Activated naive CD8-positive, alpha-beta T cell treated with anti-CD3 and anti-CD28 coated beads for 36 hours (primary cell): ENCODE measurements around the gene ADAR. TPM values are rescaled to one million over a fixed set of nuclear protein-coding genes. Genes with fewer than 3 reads are reported as not detected.

Experiments used
- DNase-seq: peaks from one replicate; pipeline ENCODE4 v3.0.0; 2021
- H3K27ac Mint-ChIP-seq: one replicate; pipeline ENCODE4 v1.8.0; 2022; ENCODE audit warnings: mild to moderate bottlenecking, moderate library complexity, mixed read lengths
- H3K27me3 Mint-ChIP-seq: one replicate; pipeline ENCODE4 v1.8.0; 2022; ENCODE audit warnings: mild to moderate bottlenecking, mixed read lengths
- H3K36me3 Mint-ChIP-seq: one replicate; pipeline ENCODE4 v1.8.0; 2021; ENCODE audit warnings: mild to moderate bottlenecking, mixed read lengths
- H3K4me1 Mint-ChIP-seq: one replicate; pipeline ENCODE4 v1.8.0; 2021; ENCODE audit warnings: mixed read lengths
- H3K4me3 Mint-ChIP-seq: one replicate; pipeline ENCODE4 v1.8.0; 2022; ENCODE audit warnings: mild to moderate bottlenecking, moderate library complexity, mixed read lengths
- H3K9me3 Mint-ChIP-seq: one replicate; pipeline ENCODE4 v1.8.0; 2022; ENCODE audit warnings: mixed read lengths
- total RNA-seq, 2 experiments: library from RNA; stranded (reverse); gene quantifications; one replicate each; pipeline ENCODE4 v1.2.3, GENCODE V29; 2021

The ADAR gene
- total RNA-seq, 2 experiments from 2014 or later, result 256 TPM

DNA sequence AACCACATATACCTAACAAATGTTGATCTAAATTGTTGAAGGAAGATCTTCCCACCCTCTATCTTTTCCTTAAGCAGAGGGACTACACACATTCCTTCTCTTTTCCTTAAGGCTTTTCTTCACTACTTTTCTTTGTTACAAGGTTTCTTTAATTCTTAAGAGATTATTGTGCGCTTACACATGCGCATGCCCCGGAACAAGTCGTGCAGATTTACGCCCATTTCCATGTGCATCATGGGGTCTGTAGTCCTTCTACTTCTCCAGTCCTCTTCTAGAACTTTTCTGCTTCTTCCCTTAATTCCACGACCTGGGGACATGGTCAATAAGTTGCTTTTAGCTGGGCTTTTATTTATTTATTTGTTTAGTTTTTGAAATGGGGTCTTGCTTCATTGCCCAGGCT is 42.1 kb downstream of the ADAR start:
- H3K27me3 Mint-ChIP-seq, result peaks cover 35% of the 10 kb centered on the region
- no peak for DNase-seq
- H3K4me1 Mint-ChIP-seq, result peaks cover 3% of the 10 kb centered on the region
- H3K9me3 Mint-ChIP-seq, result no peaks in the 10 kb centered on the region
- H3K27ac Mint-ChIP-seq, result no peak overlapping the region
- no peak overlapping the region for H3K4me3 Mint-ChIP-seq
- H3K36me3 Mint-ChIP-seq, result no peaks in the 10 kb centered on the region

- Mint-ChIP-seq H3K27me3 (no peaks in the 10 kb centered on the region), H3K9me3 (no peaks in the 10 kb centered on the region), H3K4me1 (peaks cover 19% of the 10 kb centered on the region), H3K36me3 (peaks cover 24% of the 10 kb centered on the region), H3K4me3 (peak overlapping the region; percentile 96), H3K27ac (peak overlapping the region; percentile 98)
- peak; percentile 83 for DNase-seq
Observed at GRCh38 chr1:154559466-154560044, 48.4 kb downstream of the ADAR start.

DNA sequence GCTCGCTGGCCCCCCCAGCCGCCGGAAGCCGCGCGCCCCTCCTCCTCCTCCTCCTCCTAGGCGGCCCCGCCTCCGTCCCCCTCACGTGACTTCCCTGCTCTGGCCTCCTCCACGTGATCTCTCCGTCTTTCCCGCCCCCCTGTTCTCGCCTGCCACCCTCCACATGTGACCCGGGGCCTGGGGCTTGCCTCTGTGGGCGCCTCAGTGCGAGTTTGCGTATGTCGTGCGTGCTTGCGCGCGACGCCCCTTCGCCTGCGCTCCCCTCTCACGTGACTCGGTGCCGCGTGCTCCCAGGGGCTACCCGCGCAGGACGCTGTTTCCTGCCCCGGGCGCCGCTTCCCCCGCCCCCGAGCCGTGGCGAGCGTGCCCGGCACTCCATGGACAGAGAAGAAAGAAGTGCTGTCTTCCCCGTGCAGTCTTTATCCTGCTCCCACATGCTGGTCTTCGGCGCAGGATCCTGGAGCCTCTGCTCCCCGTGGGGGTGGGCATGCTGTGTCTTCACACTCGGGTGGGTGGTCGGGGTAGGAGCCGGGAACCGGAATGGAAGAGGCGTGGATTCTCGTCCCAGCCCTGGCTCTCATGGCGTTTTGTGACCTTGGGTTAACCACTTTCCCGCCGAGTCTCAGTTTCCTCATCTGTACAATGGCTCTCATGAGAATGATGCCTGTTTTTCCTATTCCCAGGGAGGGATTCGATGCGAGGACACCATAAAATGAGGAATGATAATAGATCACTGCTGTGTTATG is 49.1 kb downstream of the ADAR start:
- peaks cover 26% of the 10 kb centered on the region for H3K36me3 Mint-ChIP-seq
- H3K27ac Mint-ChIP-seq, result peak overlapping the region; percentile 98
- peaks cover 19% of the 10 kb centered on the region for H3K4me1 Mint-ChIP-seq
- no peaks in the 10 kb centered on the region for H3K27me3 Mint-ChIP-seq
- peak; percentile 100 for DNase-seq
- H3K4me3 Mint-ChIP-seq, result peak overlapping the region; percentile 96
- no peaks in the 10 kb centered on the region for H3K9me3 Mint-ChIP-seq

DNA sequence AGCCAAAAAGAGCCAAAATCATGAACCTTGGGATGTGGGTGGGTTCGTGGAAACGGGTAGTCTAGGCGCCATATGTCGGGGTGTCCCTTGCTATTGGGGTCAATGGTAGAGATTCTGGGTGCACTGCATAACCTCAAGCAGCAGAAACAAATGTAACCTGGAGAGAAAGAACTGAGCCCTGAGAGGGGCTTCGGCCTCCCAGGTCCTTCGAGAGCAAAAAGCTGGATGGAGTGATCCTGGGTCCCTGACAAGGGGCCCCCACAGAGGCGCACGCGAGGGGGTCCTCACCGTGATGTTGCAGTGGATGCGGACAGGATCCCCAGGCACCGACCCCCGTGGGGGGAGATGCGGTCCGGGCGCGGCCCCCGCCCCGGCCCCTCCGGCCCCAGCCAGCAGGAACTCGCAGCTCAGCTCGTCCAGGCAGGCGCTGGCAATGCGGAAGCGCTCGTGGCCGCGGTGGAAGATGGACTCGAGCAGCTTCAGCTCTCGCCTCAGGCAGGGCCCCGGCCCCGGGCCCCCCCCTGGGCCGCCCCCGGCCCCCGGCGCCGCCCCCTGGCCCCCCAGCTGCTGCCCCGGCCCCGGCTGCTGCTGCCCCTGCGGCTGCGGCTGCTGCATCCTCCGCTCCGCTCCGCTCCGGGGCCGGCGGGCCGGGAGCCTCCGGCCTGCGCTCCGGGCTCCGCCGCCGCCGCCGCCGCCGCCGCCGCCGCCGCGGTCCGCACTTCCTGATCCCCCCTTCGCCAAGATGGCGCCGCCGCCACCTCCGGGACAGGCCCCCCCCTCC is 49.9 kb downstream of the ADAR start, which contains the start of gene UBE2Q1:
TSS of gene UBE2Q1 (minus strand) at position 724 of the 781 bp plus-strand sequence. CDS start at position 615, 109 bp downstream.
- DNase-seq, result no peak
- no peaks in the 10 kb centered on the region for H3K9me3 Mint-ChIP-seq
- peak within 1 kb of the TSS; percentile 96 for H3K4me3 Mint-ChIP-seq
- peak within 1 kb of the TSS; percentile 98 for H3K27ac Mint-ChIP-seq
- no peaks in the 10 kb centered on the region for H3K27me3 Mint-ChIP-seq
- peaks cover 31% of the 10 kb centered on the region for H3K36me3 Mint-ChIP-seq
- H3K4me1 Mint-ChIP-seq, result peaks cover 19% of the 10 kb centered on the region

DNA sequence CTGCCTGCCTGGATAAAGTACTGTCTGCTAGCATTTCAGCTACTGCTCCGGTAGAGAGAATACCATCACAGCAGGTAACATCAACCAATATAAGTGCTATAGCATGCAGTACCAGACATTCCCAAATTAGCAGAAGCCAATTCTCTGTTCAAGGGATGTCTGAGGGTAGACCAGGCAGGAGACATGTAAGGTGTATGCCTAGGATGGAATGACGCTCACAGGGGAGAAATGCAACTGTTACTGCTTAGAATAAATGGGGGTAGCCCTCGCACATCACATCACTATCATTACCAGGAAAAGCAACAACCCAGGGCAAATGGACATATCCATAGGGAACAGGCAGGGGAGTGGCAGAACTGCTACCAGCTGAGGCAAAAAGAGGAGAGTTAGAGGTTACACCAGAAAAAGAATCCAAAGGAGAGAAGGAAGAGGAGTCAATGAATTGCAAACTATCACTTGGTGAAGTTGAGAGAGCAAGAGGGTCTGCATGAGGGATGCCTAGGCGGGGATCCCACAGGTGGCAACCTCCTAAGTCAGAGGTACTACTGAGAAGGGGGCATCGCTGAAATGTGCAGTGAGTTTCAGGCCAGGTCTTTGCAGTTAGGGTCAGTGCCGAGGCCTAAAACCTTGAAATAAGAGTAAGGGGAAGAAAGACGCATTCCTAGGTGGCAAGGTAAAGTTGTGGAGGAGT is 50.6 kb downstream of the ADAR start:
- Mint-ChIP-seq H3K36me3 (peaks cover 34% of the 10 kb centered on the region), H3K27me3 (no peaks in the 10 kb centered on the region), H3K9me3 (no peaks in the 10 kb centered on the region), H3K27ac (peak overlapping the region; percentile 81), H3K4me1 (peaks cover 19% of the 10 kb centered on the region), H3K4me3 (peak overlapping the region; percentile 86)
- no peak for DNase-seq

DNA sequence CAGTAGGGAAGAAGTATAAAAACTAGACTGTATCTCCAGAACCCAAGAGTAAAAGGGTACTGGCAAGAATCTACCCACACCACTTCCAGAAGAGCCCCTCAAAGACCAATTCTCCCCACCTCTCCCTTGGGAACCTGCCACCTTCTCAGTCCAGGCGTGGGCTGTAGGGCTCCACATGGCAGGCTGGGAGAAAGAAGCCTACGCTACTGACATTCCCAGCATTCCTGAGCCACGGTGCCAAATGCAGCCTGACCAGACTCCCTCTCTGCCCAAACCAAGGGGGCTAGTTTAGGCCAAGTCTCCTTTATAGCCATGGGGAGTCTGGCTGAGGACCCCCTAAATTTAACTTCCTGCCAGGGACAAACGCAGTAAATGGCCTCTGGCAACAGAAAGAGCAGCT is 51.6 kb downstream of the ADAR start:
- Mint-ChIP-seq H3K4me1 (peaks cover 19% of the 10 kb centered on the region), H3K36me3 (peaks cover 34% of the 10 kb centered on the region), H3K27me3 (no peaks in the 10 kb centered on the region), H3K9me3 (no peaks in the 10 kb centered on the region), H3K4me3 (peak overlapping the region; percentile 86), H3K27ac (peak overlapping the region; percentile 73)
- DNase-seq, result no peak

- peaks cover 39% of the 10 kb centered on the region for H3K36me3 Mint-ChIP-seq
- H3K4me1 Mint-ChIP-seq, result peaks cover 23% of the 10 kb centered on the region
- H3K27me3 Mint-ChIP-seq, result no peaks in the 10 kb centered on the region
- no peaks in the 10 kb centered on the region for H3K9me3 Mint-ChIP-seq
- H3K27ac Mint-ChIP-seq, result no peak overlapping the region
- no peak for DNase-seq
- no peak overlapping the region for H3K4me3 Mint-ChIP-seq
Observed at GRCh38 chr1:154553056-154554030, 54.6 kb downstream of the ADAR start.

- DNase-seq, result no peak
- H3K36me3 Mint-ChIP-seq, result peaks cover 32% of the 10 kb centered on the region
- H3K27me3 Mint-ChIP-seq, result no peaks in the 10 kb centered on the region
- H3K9me3 Mint-ChIP-seq, result no peaks in the 10 kb centered on the region
- no peak overlapping the region for H3K4me3 Mint-ChIP-seq
- peaks cover 23% of the 10 kb centered on the region for H3K4me1 Mint-ChIP-seq
- no peak overlapping the region for H3K27ac Mint-ChIP-seq
Observed at GRCh38 chr1:154552036-154552435, 56.0 kb downstream of the ADAR start.

DNA sequence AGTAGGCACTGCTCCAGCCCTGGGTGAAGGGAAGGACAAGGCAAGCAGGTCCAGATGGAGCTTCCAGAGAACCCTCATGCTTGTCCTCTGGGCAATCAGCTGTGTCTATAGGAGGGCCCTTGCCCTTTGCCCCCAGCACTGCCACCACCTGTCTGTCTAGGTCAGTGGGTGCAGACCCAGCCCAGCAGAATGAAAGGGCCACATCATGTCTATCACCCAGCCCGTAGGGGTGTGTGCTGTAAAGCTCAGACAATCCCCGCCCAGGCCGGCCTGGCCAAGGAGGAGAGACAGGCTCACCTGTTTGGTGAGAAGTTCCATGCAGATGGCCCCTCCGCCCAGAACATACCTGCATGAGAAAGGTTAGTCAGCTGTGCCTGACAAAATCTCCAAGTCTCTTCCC is 56.5 kb downstream of the ADAR start:
- Mint-ChIP-seq H3K27me3 (no peaks in the 10 kb centered on the region), H3K4me1 (peaks cover 18% of the 10 kb centered on the region), H3K27ac (no peak overlapping the region)

DNA sequence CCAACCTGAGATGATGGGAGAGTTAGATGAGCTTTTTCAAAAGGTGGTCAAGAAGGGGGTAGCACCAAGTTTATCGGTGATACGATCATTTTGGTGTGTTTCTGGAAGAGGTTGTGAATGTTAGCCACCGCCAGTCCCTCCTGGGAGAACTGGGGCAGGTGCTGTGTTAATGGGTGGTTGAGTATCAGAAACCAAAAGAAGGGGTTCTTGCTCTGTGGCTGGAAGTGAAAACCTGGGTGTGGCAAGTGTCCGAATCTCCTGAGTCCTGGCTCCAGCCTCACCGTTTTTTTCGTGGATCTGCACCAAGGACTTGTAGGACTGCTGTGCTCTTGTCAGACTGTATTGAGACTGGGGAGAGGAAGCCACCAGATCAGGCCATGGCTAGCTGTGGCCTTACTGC is 57.3 kb downstream of the ADAR start:
- peaks cover 25% of the 10 kb centered on the region for H3K36me3 Mint-ChIP-seq
- peaks cover 10% of the 10 kb centered on the region for H3K4me1 Mint-ChIP-seq
- no peaks in the 10 kb centered on the region for H3K27me3 Mint-ChIP-seq
- H3K27ac Mint-ChIP-seq, result no peak overlapping the region
- H3K4me3 Mint-ChIP-seq, result no peak overlapping the region
- no peak for DNase-seq
- no peaks in the 10 kb centered on the region for H3K9me3 Mint-ChIP-seq

More for the DNA sequence above, 56.5 kb downstream of the ADAR start:
- DNase-seq, result no peak
- Mint-ChIP-seq H3K9me3 (no peaks in the 10 kb centered on the region), H3K36me3 (peaks cover 31% of the 10 kb centered on the region), H3K4me3 (no peak overlapping the region)

- no peak overlapping the region for H3K4me3 Mint-ChIP-seq
- no peak overlapping the region for H3K27ac Mint-ChIP-seq
- H3K36me3 Mint-ChIP-seq, result peaks cover 19% of the 10 kb centered on the region
- DNase-seq, result no peak
- no peaks in the 10 kb centered on the region for H3K27me3 Mint-ChIP-seq
- H3K9me3 Mint-ChIP-seq, result no peaks in the 10 kb centered on the region
- peaks cover 8% of the 10 kb centered on the region for H3K4me1 Mint-ChIP-seq
Observed at GRCh38 chr1:154550070-154550469, 57.9 kb downstream of the ADAR start.

- no peaks in the 10 kb centered on the region for H3K9me3 Mint-ChIP-seq
- peaks cover 15% of the 10 kb centered on the region for H3K36me3 Mint-ChIP-seq
- H3K27me3 Mint-ChIP-seq, result no peaks in the 10 kb centered on the region
- H3K27ac Mint-ChIP-seq, result no peak overlapping the region
- DNase-seq, result no peak
- no peak overlapping the region for H3K4me3 Mint-ChIP-seq
- peaks cover 8% of the 10 kb centered on the region for H3K4me1 Mint-ChIP-seq
Observed at GRCh38 chr1:154549202-154549770, 58.7 kb downstream of the ADAR start.

GRCh38 chr1:154548028-154548427 is 60.0 kb downstream of the ADAR start:
- no peak for DNase-seq
- Mint-ChIP-seq H3K27me3 (no peaks in the 10 kb centered on the region), H3K4me3 (no peak overlapping the region), H3K27ac (no peak overlapping the region), H3K36me3 (peaks cover 7% of the 10 kb centered on the region), H3K9me3 (no peaks in the 10 kb centered on the region), H3K4me1 (peaks cover 8% of the 10 kb centered on the region)
